Measurements from ENCODE around the gene TPSD1. TPM values are rescaled to one million over a fixed set of nuclear protein-coding genes. Genes with fewer than 3 reads are reported as not detected.

TPSD1 gene
- polyA plus RNA-seq, 1 experiment = not detected

DNA sequence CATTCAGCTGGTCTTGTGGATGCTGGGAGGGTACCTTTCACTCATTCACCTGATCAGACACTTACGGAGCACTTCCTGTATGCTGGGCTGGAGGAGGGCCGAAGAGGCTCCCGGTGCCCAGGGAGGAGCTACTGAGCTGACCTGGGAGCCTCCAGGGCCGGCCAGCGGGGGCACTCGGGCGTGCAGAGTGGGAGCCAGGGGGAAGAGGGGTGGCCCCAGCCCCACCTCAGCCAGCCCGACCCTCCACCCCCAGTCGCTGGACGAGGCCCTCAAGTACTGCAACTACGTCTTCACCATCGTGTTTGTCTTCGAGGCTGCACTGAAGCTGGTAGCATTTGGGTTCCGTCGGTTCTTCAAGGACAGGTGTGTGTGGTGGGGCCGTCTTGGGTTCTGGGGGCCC, 41.1 kb upstream of the TPSD1 start:
- TF ChIP-seq CTCF (IDR thresholded peaks at IDR 0.05; ENCODE audit: insufficient read depth, low read depth, low read length) = no peak
- Histone ChIP-seq H3K27me3 (ENCODE audit: control insufficient read depth, insufficient read depth, low read length) (no peaks in the 10 kb centered on the region), H3K36me3 (ENCODE audit: control insufficient read depth, insufficient read depth, low read length) (no peaks in the 10 kb centered on the region), H3K4me3 (ENCODE audit: low read depth, low read length) (no peak overlapping the region)
- no peak for DNase-seq (ENCODE audit: low read depth)
- CTCF ChIA-PET = interaction anchor here (1.1 kb wide), 1 partner anchor 84 kb away, joined by 3 read pairs; no protein-coding TSS in a partner anchor
- POLR2A ChIA-PET = no interaction called here

- ChIA-PET POLR2A (no interaction called here), CTCF (interaction anchor here (1.1 kb wide), 1 partner anchor 83 kb away, joined by 3 read pairs; no protein-coding TSS in a partner anchor)
- H3K27me3 ChIP-seq (ENCODE audit: control insufficient read depth, insufficient read depth, low read length) = no peaks in the 10 kb centered on the region
- no peak overlapping the region for H3K4me3 ChIP-seq (ENCODE audit: low read depth, low read length)
- no peaks in the 10 kb centered on the region for H3K36me3 ChIP-seq (ENCODE audit: control insufficient read depth, insufficient read depth, low read length)
- no peak for TF ChIP-seq CTCF (IDR thresholded peaks at IDR 0.05; ENCODE audit: insufficient read depth, low read depth, low read length)
- no peak for DNase-seq (ENCODE audit: low read depth)
Observed at GRCh38 chr16:1215574-1216295, 40.1 kb upstream of the TPSD1 start.

DNA sequence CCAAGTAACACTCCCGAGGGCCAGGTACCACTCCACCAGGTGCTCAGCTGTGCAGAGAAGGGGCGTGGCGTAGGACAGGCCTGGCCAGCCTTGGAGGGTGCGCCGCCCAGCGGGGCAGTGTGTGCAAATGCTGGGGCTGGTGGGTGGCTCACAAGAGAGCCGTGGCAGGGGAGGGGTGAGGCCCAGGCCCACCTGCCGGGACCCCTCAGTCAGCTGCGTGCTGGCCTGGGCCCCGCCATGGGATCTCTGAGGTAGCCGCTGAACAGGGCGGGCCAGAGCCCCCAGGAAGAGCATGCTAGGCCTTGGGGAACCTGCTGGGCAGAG, 39.6 kb upstream of the TPSD1 start:
- Histone ChIP-seq H3K27me3 (ENCODE audit: control insufficient read depth, insufficient read depth, low read length) (no peaks in the 10 kb centered on the region), H3K36me3 (ENCODE audit: control insufficient read depth, insufficient read depth, low read length) (no peaks in the 10 kb centered on the region), H3K4me3 (ENCODE audit: low read depth, low read length) (no peak overlapping the region)
- CTCF ChIA-PET = no interaction called here
- no peak for TF ChIP-seq CTCF (IDR thresholded peaks at IDR 0.05; ENCODE audit: insufficient read depth, low read depth, low read length)
- DNase-seq (ENCODE audit: low read depth) = no peak
- POLR2A ChIA-PET = no interaction called here

- Histone ChIP-seq H3K27me3 (ENCODE audit: control insufficient read depth, insufficient read depth, low read length) (no peaks in the 10 kb centered on the region), H3K36me3 (ENCODE audit: control insufficient read depth, insufficient read depth, low read length) (no peaks in the 10 kb centered on the region), H3K4me3 (ENCODE audit: low read depth, low read length) (no peak overlapping the region)
- POLR2A ChIA-PET = no interaction called here
- no peak for TF ChIP-seq CTCF (IDR thresholded peaks at IDR 0.05; ENCODE audit: insufficient read depth, low read depth, low read length)
- DNase-seq (ENCODE audit: low read depth) = no peak
- CTCF ChIA-PET = no interaction called here
Observed at GRCh38 chr16:1216681-1217400, 39.0 kb upstream of the TPSD1 start.

DNA sequence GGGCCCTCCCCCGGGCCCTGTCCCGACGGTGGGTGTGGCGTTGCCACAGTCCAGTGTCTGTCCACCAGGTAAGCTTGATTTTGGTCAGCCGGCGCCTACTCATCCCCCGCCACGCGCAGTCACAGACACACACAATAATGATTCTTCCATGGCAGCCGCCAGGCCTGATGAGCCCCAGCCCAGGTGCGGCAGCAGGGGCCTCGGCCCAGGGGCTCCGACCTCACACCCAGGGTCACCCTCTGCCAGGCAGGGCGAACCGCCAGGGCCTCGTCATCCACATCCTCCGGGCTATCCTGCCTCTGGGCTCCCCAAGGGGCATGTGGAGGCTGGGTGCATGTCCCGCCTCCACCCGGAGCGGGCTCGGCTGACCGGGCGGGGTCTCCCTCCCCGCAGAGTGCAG, 38.3 kb upstream of the TPSD1 start:
- no peak for DNase-seq (ENCODE audit: low read depth)
- POLR2A ChIA-PET = no interaction called here
- CTCF ChIA-PET = no interaction called here
- TF ChIP-seq CTCF (IDR thresholded peaks at IDR 0.05; ENCODE audit: insufficient read depth, low read depth, low read length) = no peak
- Histone ChIP-seq H3K36me3 (ENCODE audit: control insufficient read depth, insufficient read depth, low read length) (no peaks in the 10 kb centered on the region), H3K4me3 (ENCODE audit: low read depth, low read length) (no peak overlapping the region), H3K27me3 (ENCODE audit: control insufficient read depth, insufficient read depth, low read length) (no peaks in the 10 kb centered on the region)
